Tibial nerve (tissue), 4 donors: ENCODE data around the gene GTF2A1. TPM values are rescaled to one million over a fixed set of nuclear protein-coding genes. Genes with fewer than 3 reads are reported as not detected.

ENCODE experiments used
- DNase-seq, 2 donors: peaks; one replicate each; pipeline ENCODE4 v3.0.0-alpha.2; 2019; ENCODE audit warnings: low spot score in 2 of 2
- H3K27ac ChIP-seq, 4 donors: fragments of 200-600 bp; sonication (generic) in 3 of 4; one replicate each; pipeline ENCODE4 v1.5.1; 2017 to 2019; ENCODE audit warnings: mild to moderate bottlenecking in 1 of 4
- H3K27me3 ChIP-seq, 2 donors: fragments of 200-600 bp; sonication (generic) in 1 of 2; one replicate each; pipeline versions ENCODE4 v1.5.1 to v1.6.0; 2017 to 2019
- H3K36me3 ChIP-seq, 3 donors: fragments of 200-600 bp; sonication (generic); one replicate each; pipeline ENCODE4 v1.5.1; 2018 to 2019
- H3K4me1 ChIP-seq, 4 donors: fragments of 200-600 bp; sonication (generic) in 3 of 4; one replicate each; pipeline ENCODE4 v1.5.1; 2017 to 2019
- H3K4me3 ChIP-seq, 4 donors: fragments of 200-600 bp; sonication (generic) in 3 of 4; one replicate each; pipeline ENCODE4 v1.5.1; 2017 to 2019; ENCODE audit warnings: mild to moderate bottlenecking in 1 of 4, moderate library complexity in 1 of 4
- H3K9me3 ChIP-seq, 4 donors: fragments of 200-600 bp; sonication (generic) in 3 of 4; one replicate each; pipeline ENCODE4 v1.5.1; 2017 to 2019
- CTCF ChIP-seq, 5 experiments: fragments of 200-600 bp in 3 of 5; fragments of 450-650 bp in 2 of 5; sonication (generic) in 3 of 5; IDR thresholded peaks; one replicate each; pipeline ENCODE4 v1.5.1; 2016 to 2019; ENCODE audit warnings: antibody characterized with exemption in 5 of 5, mild to moderate bottlenecking in 3 of 5, moderate library complexity in 2 of 5
- EP300 ChIP-seq, 2 donors: sonication (generic); formaldehyde crosslinking; IDR thresholded peaks; one replicate each; pipeline ENCODE4 v1.6.1; 2017; ENCODE audit warnings: antibody characterized with exemption in 2 of 2, mild to moderate bottlenecking in 1 of 2
- POLR2A ChIP-seq, 2 donors: fragments of 450-650 bp; IDR thresholded peaks; one replicate each; pipeline ENCODE4 v1.6.1; 2017; ENCODE audit warnings: antibody characterized with exemption in 2 of 2, mild to moderate bottlenecking in 2 of 2, moderate library complexity in 2 of 2
- WGBS, 2 donors: methylation state at CpG; one replicate each; pipeline ENCODE4 v1.1.5; 2018; 5-methylcytosine and 5-hydroxymethylcytosine counted together
- total RNA-seq, 4 donors: library from RNA; depleted of rRNA; stranded (reverse); fragments of >200 nt; gene quantifications; one replicate each; pipeline ENCODE4 v1.1.0, GENCODE V29; 2016

GTF2A1 gene
- total RNA-seq, 4 donors from 2014 or later, result 20.7 to 27.3 (median 26.2) TPM

GRCh38 chr14:81172353-81172752 lies 48.4 kb downstream of the GTF2A1 start:
- peaks cover 3 to 24% (median 6%) of the 10 kb centered on the region in 4 donors for H3K4me1 ChIP-seq
- 79 to 81% methylated on average over 2 of the region's 2 CpGs for WGBS, 2 donors
- no peak for TF ChIP-seq EP300 (IDR thresholded peaks at IDR 0.05)
- H3K36me3 ChIP-seq, result peaks cover 0 to 5% (median 0%) of the 10 kb centered on the region in 3 donors
- H3K27ac ChIP-seq, result no peak overlapping the region
- H3K4me3 ChIP-seq, result no peak overlapping the region
- no peaks in the 10 kb centered on the region for H3K9me3 ChIP-seq
- DNase-seq, result no peak
- no peaks in the 10 kb centered on the region for H3K27me3 ChIP-seq

- 12 to 15% methylated on average over 3 of the region's 3 CpGs for WGBS, 2 donors
- Histone ChIP-seq H3K4me3 (peak overlapping the region in 3 of 4 donors; percentile 44 to 71 (median 61)), H3K36me3 (peaks cover 0 to 5% (median 0%) of the 10 kb centered on the region in 3 donors), H3K27me3 (no peaks in the 10 kb centered on the region), H3K9me3 (no peaks in the 10 kb centered on the region), H3K4me1 (peaks cover 0 to 15% (median 2%) of the 10 kb centered on the region in 4 donors), H3K27ac (peak overlapping the region; percentile 93)
- no peak for DNase-seq
- TF ChIP-seq CTCF (IDR thresholded peaks at IDR 0.05), result peak in 2 of 5 experiments; percentile 0 to 1
- no peak for TF ChIP-seq POLR2A (IDR thresholded peaks at IDR 0.05)
Measured at GRCh38 chr14:81170829-81171195, 49.9 kb downstream of the GTF2A1 start.

GRCh38 chr14:81170104-81170828 lies 50.5 kb downstream of the GTF2A1 start:
- Histone ChIP-seq H3K4me1 (peaks cover 0 to 15% (median 2%) of the 10 kb centered on the region in 4 donors), H3K27me3 (no peaks in the 10 kb centered on the region), H3K27ac (peak overlapping the region; percentile 93), H3K9me3 (no peaks in the 10 kb centered on the region), H3K4me3 (peak overlapping the region; percentile 44 to 71 (median 56)), H3K36me3 (peaks cover 0 to 5% (median 0%) of the 10 kb centered on the region in 3 donors)
- TF ChIP-seq CTCF (IDR thresholded peaks at IDR 0.05) (peak; percentile 85 to 91 (median 88)), EP300 (IDR thresholded peaks at IDR 0.05) (peak in 1 of 2 donors; percentile 90), POLR2A (IDR thresholded peaks at IDR 0.05) (peak; percentile 36 to 89)
- 1 to 2% methylated on average over 6 to 20 of the region's 28 CpGs for WGBS, 2 donors
- peak; percentile 89 for DNase-seq

- peak; percentile 37 to 55 for DNase-seq
- Histone ChIP-seq H3K27ac (peak overlapping the region; percentile 93), H3K9me3 (no peaks in the 10 kb centered on the region), H3K36me3 (peaks cover 0 to 5% (median 0%) of the 10 kb centered on the region in 3 donors), H3K27me3 (no peaks in the 10 kb centered on the region), H3K4me1 (peaks cover 0 to 15% (median 2%) of the 10 kb centered on the region in 4 donors), H3K4me3 (peak overlapping the region; percentile 44 to 71 (median 56))
- TF ChIP-seq POLR2A (IDR thresholded peaks at IDR 0.05) (no peak), EP300 (IDR thresholded peaks at IDR 0.05) (peak in 1 of 2 donors; percentile 62), CTCF (IDR thresholded peaks at IDR 0.05) (no peak)
- WGBS, 2 donors, result 8 to 15% methylated on average over 10 of the region's 10 CpGs
Measured at GRCh38 chr14:81169711-81170103, 51.1 kb downstream of the GTF2A1 start.

- DNase-seq, result no peak
- TF ChIP-seq EP300 (IDR thresholded peaks at IDR 0.05), result no peak
- no peak for TF ChIP-seq POLR2A (IDR thresholded peaks at IDR 0.05)
- TF ChIP-seq CTCF (IDR thresholded peaks at IDR 0.05), result no peak
- peak overlapping the region in 3 of 4 donors; percentile 51 to 71 (median 61) for H3K4me3 ChIP-seq
Measured at GRCh38 chr14:81169267-81169666, 51.5 kb downstream of the GTF2A1 start.

More at GRCh38 chr14:81169267-81169666, 51.5 kb downstream of the GTF2A1 start:
- peaks cover 0 to 15% (median 2%) of the 10 kb centered on the region in 4 donors for H3K4me1 ChIP-seq
- 63 to 67% methylated on average over 4 of the region's 4 CpGs for WGBS, 2 donors
- H3K9me3 ChIP-seq, result no peaks in the 10 kb centered on the region
- no peaks in the 10 kb centered on the region for H3K27me3 ChIP-seq
- peaks cover 0 to 2% (median 0%) of the 10 kb centered on the region in 3 donors for H3K36me3 ChIP-seq
- H3K27ac ChIP-seq, result peak overlapping the region; percentile 93
